SIG-M5 treated with dmso at 0.1 percent for 504 hours (cell line): ENCODE measurements around the gene CLGN.

ENCODE experiments used
- DNase-seq: peaks from one replicate; lab custom pipeline; 2025; ENCODE audit not compliant: unreplicated experiment; lab: John Stamatoyannopoulos, UW

Gene CLGN

DNA sequence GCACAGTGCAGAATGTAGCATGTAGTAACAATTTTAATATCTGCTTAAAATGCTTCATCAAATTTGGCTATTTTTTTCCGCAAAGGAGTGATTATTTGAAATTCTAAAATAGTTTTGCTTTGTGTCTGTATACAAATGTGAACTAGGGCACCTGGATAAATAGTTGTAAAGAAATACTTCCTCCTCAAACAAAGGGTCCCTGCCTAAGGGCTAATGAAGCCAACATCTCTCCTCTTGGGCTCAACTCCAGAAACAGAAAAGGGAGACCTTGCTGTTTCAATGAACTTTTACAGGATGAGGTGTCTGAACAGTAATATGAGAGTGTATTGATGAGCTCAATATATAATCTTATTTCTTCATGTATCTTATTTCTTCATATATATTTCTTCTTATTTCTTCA is 84.8 kb downstream of the CLGN start:
- DNase-seq = no peak
